HG03460 (cell line): ENCODE measurements around the gene BBS9.

Experiments used
- ATAC-seq: cut with Tn5 transposase; IDR thresholded peaks from one replicate; pipeline ENCODE4 v1.9.1; 2021; ENCODE audit not compliant: unreplicated experiment

The BBS9 gene

GRCh38 chr7:33582533-33582932 lies 453.2 kb downstream of the BBS9 start:
- no peak for ATAC-seq

GRCh38 chr7:33589911-33590310 lies 460.5 kb downstream of the BBS9 start:
- ATAC-seq = no peak

GRCh38 chr7:33590916-33591315 lies 461.6 kb downstream of the BBS9 start:
- ATAC-seq = no peak

GRCh38 chr7:33591490-33591889 lies 462.1 kb downstream of the BBS9 start:
- ATAC-seq = no peak

DNA sequence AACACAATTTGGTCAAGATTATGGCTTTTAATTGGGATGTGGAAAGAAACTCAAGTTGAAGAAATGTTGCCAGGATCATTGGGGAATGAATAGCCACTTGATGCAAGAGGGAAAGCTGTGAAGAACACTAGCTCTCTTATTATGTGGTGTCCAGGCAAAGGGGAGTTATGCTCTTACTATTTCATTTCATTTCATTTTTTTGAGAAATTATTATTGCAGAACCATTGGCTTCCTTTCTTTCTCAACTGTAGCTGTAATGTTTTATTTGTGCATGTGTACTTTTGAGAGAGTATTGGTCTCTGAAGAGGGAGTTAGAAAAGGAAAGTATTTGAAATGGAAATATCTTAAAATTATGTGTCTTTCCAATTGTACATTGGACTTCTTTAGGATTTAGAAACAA lies 463.4 kb downstream of the BBS9 start:
- no peak for ATAC-seq

GRCh38 chr7:33593611-33594010 lies 464.2 kb downstream of the BBS9 start:
- no peak for ATAC-seq

DNA sequence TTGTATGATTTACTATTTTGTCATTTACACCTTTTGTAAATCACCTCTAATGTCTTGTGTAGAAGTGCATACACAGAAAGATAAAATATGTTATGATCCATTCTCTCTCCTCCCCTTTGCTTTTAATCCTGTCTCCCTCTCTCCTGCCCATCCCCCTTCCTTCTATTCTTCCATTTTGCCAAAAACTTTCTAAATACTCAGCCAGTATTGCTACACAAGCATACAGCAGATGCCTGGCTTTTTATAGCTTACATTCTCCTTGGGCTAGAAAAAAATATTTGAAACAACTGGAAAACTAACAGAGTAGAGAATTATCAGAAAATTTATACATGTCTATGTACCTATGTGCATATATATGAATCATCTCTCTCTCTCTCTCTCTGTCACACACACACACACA lies 467.3 kb downstream of the BBS9 start:
- no peak for ATAC-seq

GRCh38 chr7:33597181-33597580 lies 467.8 kb downstream of the BBS9 start:
- ATAC-seq = no peak

- ATAC-seq = no peak
Measured at GRCh38 chr7:33601101-33601500, 471.7 kb downstream of the BBS9 start.

- no peak for ATAC-seq
Measured at GRCh38 chr7:33601884-33602283, 472.5 kb downstream of the BBS9 start.

- no peak for ATAC-seq
Measured at GRCh38 chr7:33604056-33604455, 474.7 kb downstream of the BBS9 start.

DNA sequence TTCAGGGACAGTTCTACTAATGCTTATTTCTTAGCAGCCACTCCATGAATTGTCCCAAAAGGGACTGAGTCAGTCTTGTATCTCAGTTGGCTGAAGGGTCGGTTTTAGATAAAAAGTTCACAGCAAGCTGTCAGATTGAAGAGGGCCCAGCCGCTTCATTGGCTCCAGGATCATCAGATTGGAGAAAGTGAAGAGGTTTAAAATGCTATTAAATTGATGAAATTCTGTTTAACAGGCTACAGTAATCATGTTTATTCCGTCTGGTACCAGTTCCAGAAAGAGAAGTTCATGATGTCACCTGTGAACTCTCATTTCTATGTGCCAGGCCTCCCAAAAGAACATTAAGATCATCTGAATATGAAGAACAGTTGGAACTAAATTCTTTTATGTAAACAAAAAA lies 481.6 kb downstream of the BBS9 start:
- no peak for ATAC-seq

GRCh38 chr7:33612442-33612841 lies 483.1 kb downstream of the BBS9 start:
- no peak for ATAC-seq

- no peak for ATAC-seq
Measured at GRCh38 chr7:33614357-33615117, 485.2 kb downstream of the BBS9 start.

DNA sequence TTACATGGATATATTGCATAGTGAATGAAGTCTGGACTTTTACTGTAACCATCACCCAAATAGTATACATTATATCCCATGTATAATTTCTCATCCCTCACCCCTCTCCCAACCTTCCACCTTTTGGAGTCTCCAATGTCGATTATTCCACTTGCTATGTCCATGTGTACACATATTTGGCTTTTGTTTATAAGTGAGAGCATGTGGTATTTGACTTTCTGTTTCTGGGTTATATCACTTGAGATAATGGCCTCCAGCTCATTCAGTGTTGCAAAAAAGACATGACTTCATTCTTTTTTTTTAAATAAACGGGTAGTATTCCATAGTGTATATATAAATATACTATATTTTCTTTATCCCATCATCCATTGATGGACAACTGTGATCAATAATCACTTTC lies 487.4 kb downstream of the BBS9 start:
- no peak for ATAC-seq

GRCh38 chr7:33619264-33619663 lies 489.9 kb downstream of the BBS9 start:
- ATAC-seq = no peak

DNA sequence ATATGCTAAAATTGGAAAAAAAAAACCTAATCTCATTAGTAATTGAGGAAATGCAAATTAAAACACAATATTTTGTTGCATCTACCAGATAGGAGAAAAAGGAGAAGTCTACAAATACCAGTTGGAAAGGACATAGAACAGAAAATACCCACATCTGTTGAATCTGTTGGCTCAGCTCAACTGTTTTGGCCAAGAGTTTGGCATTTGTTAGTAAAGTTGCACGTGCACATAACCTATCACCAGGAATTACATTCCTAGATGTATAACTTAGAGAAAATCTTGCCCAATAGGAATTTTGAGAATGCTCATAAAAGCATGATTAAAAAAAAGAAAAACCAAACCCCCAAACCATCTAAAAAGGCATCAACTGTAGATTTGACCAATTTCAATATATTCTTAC lies 493.9 kb downstream of the BBS9 start:
- no peak for ATAC-seq

DNA sequence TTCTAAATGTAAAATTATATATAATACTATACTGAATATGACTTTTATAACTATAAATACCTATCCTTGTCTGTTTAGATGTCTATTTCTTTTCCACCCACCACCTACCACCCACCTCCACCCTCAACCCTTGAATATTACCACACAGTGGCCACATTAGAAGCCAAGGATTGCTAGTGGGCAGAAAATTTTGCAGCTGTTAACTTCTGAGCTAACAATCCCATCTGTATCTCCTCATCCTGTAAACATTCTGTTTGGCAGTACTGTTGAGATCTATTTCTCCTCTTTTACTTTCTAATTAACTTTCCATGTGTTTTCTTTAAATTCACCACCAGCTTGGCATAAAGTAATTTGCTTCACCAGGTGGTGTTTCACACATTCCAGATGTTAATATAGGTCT lies 494.9 kb downstream of the BBS9 start:
- ATAC-seq = no peak

DNA sequence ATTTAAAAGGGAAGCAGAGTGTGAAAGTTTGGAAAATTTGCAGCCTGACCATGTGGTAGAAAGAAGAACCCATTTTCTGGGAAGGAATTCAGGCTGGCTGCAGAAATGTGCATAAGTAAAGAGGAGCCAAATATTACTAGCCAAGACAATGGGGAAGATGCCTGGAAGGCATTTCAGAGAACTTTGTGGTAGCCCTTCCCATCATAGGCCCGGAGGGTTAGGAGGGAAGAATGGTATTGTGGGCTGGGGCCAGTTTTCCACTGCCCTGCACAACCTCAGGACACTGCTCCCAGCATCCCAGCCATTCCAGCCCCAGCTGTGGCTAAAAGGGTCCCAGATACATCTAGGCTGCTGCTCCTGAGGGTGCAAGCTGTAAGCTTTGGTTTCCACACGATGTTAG lies 497.5 kb downstream of the BBS9 start:
- no peak for ATAC-seq

DNA sequence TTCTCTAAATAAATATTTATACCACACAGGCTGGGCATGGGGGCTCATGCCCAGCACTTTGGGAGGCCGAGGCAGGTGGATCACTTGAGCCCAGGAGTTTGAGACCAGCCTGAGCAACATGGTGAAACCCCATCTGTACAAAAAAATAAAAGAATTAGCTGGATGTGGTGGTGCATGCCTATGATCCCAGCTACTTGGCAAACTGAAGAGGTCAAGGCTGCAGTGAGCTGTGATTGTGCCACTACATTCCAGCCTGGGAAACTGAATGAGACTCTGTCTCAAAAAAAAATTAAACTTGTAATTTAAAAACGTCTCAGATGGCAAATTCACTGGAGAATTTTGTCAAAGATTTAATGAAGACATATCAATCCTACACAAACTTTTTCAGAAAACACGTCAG lies 498.4 kb downstream of the BBS9 start:
- ATAC-seq = no peak

- ATAC-seq = no peak
Measured at GRCh38 chr7:33628894-33629293, 499.5 kb downstream of the BBS9 start.

DNA sequence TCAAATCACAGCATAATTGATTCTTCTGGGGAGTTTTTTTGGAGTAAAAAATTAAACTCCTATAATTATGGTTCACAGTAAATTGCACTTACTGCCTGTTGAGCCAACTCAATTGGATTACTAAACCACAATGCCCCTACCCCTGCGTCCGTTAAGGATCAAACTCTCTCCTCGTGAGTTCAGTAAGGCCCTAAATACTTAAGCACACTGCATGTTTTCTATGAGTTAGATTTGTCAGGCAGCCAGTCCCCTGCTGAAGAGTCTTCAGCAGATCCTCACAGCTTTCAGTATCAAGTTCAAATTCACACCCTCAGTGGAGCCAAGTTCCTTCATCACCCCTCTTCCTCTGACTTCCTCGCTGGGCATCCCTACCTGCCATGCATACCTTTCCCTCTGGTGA lies 501.0 kb downstream of the BBS9 start:
- no peak for ATAC-seq

GRCh38 chr7:33632322-33632721 lies 503.0 kb downstream of the BBS9 start:
- no peak for ATAC-seq
